Measurements from ENCODE around the gene OR2A12.

Gene OR2A12

GRCh38 chr7:144134116-144134515 lies 48.0 kb downstream of the OR2A12 start:
- DNase-seq, result no peak

GRCh38 chr7:144137501-144137900 lies 51.4 kb downstream of the OR2A12 start:
- no peak for DNase-seq
- TF ChIP-seq GATA1 (IDR thresholded peaks at IDR 0.05; ENCODE audit: low read depth, low read length), result no peak
- TF ChIP-seq POLR2A (IDR thresholded peaks at IDR 0.05; ENCODE audit: low read length), result no peak

More at GRCh38 chr7:144134116-144134515, 48.0 kb downstream of the OR2A12 start:
- TF ChIP-seq GATA1 (IDR thresholded peaks at IDR 0.05; ENCODE audit: low read depth, low read length), result no peak
- no peak for TF ChIP-seq POLR2A (IDR thresholded peaks at IDR 0.05; ENCODE audit: low read length)

- no peak for TF ChIP-seq POLR2A (IDR thresholded peaks at IDR 0.05; ENCODE audit: low read length)
- no peak for TF ChIP-seq GATA1 (IDR thresholded peaks at IDR 0.05; ENCODE audit: low read depth, low read length)
- no peak for DNase-seq
These were observed 56.1 kb downstream of the OR2A12 start for GRCh38 chr7:144142187-144142586.

GRCh38 chr7:144144426-144144825 lies 58.3 kb downstream of the OR2A12 start:
- DNase-seq, result no peak
- TF ChIP-seq POLR2A (IDR thresholded peaks at IDR 0.05; ENCODE audit: low read length) (no peak), GATA1 (IDR thresholded peaks at IDR 0.05; ENCODE audit: low read depth, low read length) (no peak)

GRCh38 chr7:144148224-144148827 lies 62.2 kb downstream of the OR2A12 start:
- no peak for TF ChIP-seq POLR2A (IDR thresholded peaks at IDR 0.05; ENCODE audit: low read length)
- TF ChIP-seq GATA1 (IDR thresholded peaks at IDR 0.05; ENCODE audit: low read depth, low read length), result no peak

More at GRCh38 chr7:144148224-144148827, 62.2 kb downstream of the OR2A12 start:
- DNase-seq, result no peak

Data from erythroblast (primary cell).